Measurements from ENCODE around the gene SIN3B.
A peak's percentile ranks its signal among the peaks of the same experiment; 100 is the strongest.

SIN3B gene

GRCh38 chr19:16875584-16876555 lies 46.7 kb downstream of the SIN3B start:
- TF ChIP-seq CTCF (IDR thresholded peaks at IDR 0.05; ENCODE audit: extremely low read depth, missing control alignments), result no peak
- no peak for DNase-seq (ENCODE audit: low spot score)

DNA sequence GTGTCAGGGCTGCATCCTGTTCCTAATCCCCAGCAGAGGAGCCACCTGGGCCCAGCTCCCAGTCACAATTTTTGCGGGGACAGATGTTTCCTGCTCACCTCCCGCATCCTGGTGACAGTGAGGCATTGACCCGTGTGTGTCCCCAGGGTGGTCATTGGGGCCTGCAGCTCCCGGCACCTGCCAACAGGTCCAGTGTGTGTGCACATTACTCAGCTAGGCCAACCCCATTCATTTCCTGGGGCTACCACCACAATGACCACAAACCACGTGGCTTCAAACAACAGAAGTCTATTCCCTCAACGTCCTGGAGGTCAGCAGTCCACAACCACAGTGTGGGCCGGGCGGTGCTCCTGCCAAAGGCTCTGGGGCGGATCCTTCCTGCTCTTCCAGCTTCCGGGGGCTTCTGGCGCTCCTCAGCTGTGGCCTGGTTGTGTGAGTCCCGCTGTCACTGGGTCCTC lies 47.7 kb downstream of the SIN3B start:
- DNase-seq (ENCODE audit: low spot score), result peak; percentile 58
- TF ChIP-seq CTCF (IDR thresholded peaks at IDR 0.05; ENCODE audit: extremely low read depth, missing control alignments), result no peak

GRCh38 chr19:16877581-16877980 lies 48.4 kb downstream of the SIN3B start:
- DNase-seq (ENCODE audit: low spot score), result no peak
- TF ChIP-seq CTCF (IDR thresholded peaks at IDR 0.05; ENCODE audit: extremely low read depth, missing control alignments), result no peak

DNA sequence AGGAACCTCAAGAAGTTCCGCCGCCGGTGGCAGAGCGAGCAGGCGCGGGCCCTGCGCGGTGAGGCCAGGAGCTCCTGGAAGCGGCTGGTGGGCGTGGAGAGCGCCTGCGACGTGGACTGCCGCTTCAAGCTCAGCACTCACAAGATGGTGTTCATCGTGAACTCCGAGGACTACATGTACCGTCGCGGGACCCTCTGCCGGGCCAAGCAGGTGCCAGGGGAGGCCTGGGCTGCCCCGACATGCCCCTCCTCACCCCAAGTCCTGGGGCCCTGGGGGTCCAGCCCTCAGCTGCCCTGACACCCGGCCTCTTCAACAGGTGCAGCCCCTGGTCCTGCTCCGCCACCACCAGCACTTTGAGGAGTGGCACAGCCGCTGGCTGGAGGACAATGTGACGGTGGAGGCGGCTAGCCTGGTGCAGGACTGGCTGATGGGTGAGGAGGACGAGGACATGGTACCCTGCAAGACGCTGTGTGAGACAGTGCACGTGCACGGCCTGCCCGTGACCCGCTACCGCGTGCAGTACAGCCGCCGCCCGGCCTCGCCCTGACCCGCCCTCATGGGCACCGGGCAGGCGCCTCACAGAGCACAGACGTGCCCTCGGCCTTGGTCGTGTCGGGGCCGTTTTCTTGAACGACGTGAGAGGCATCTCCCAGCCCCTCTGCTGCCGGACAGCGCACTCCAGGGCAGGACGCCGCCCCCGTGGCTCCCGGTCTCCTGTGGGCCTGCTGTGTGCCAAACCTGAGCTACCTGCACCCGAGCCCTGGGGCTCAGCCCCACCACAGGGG lies 49.2 kb downstream of the SIN3B start:
- TF ChIP-seq CTCF (IDR thresholded peaks at IDR 0.05; ENCODE audit: extremely low read depth, missing control alignments), result no peak
- DNase-seq (ENCODE audit: low spot score), result no peak

DNA sequence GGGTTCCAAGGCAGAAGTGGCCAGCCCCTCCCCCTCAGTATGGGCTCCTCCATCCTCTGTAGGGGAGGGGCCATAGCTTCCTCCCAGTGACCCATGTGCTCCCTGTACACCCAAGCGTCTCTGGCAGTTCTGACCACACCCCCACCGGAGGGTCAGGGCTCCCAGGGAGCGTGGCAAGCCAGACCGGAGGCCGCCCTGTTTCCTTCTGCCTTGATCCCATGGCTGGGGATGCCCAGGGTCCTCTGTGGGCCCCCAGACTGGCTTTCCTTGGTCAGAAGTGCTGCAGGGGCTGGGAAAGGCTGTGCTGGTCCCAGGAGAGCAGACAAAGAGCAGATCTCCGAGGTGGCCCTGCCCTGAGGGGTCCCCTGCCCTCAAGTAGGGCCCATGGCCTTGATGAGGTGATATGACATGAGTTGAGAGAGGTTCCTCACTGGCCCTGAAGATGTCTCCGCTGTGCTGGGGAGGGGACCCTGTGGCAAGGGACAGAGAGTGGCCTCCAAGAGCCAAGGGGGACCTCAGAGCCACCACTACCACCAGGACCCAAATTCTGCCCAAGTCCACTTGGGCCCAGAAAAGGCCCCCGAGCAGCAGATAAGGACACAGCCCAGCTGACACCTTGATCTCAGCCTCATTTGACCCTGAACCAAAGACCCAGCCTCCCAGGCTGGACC lies 51.8 kb downstream of the SIN3B start:
- DNase-seq (ENCODE audit: low spot score), result no peak
- no peak for TF ChIP-seq CTCF (IDR thresholded peaks at IDR 0.05; ENCODE audit: extremely low read depth, missing control alignments)

DNA sequence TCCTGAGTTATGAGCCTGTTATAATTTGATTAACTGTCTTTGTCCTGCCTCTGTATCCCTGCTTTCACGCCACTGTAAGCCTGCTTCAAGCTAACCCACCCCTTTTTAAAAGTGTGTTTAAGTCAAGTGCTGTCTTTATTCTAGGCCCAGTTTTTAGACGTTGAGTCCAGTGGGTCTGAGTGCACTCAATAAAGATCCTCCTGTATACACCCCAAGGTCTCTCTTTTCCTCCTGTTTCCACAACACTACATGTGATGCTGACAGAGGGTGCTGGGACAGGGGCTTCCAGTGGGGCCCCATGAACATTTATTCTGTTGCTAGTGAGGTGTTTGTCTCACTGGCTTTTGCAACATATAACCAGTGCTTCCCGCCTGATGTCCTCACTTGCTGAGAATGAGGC lies 52.9 kb downstream of the SIN3B start:
- no peak for TF ChIP-seq CTCF (IDR thresholded peaks at IDR 0.05; ENCODE audit: extremely low read depth, missing control alignments)
- no peak for DNase-seq (ENCODE audit: low spot score)
